Measurements from ENCODE around the gene HDAC3. TPM values are rescaled to one million over a fixed set of nuclear protein-coding genes. Genes with fewer than 3 reads are reported as not detected.
A peak's percentile ranks its signal among the peaks of the same experiment; 100 is the strongest.

HDAC3 gene
- total RNA-seq, 1 experiment from 2014 or later = 117 TPM

DNA sequence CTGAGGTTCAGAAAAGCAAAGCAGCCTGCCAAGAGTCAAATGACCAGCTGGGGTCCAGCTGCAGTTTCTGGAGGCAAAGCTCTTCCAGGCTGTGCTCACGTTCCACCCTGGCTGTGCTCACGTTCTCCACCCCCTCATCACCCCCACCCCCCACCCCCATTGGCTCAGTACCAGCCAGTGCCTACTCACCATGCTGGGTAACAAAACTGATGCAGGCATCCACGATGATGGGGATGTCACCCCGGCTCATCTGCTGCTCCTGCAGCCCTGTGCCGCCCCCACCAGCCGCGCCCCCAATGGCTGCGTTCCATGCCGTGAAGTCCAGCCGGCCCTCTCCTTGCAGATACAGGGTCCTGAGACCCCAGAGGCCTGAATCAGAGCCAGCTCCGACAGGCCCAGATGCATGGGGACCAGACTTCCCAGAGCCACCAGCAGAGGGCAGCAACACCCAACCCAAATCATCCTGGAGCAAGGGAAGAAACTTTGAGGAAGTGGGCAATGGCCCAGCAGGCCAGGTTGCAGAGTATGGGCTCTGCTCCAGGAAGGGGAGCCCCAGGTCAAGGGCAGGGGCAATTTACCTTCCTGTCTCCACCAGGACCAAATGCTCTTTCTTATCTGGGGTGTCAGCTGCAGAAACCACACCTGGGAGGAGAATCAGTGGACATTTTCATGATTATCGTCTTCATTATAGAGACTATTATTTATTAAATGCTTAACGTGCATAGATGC is 28.2 kb upstream of the HDAC3 start:
- in situ Hi-C loops (cut with HindIII; ENCODE audit: low sequenced_read_pairs) = no loop called here
- peak; percentile 74 for DNase-seq (ENCODE audit: low spot score)

DNA sequence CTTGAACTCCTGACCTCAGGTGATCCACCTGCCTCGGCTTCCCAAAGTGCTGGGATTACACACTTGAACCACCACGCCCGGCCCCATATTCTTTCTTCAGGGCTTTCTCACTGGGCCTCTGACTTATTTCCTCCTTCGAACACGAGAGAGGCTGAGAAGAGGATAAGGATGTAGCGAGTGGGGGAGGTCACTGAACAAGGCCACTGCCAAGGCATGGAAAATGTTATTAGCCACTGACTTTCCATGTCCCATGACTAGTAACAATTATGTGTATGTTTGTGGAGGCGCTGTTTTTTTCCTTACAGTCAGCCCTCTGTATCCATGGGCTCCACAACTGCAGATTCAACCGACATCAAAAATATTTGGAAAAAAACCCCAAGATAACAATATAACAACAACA is 26.9 kb upstream of the HDAC3 start:
- DNase-seq (ENCODE audit: low spot score) = no peak
- in situ Hi-C loops (cut with HindIII; ENCODE audit: low sequenced_read_pairs) = no loop called here

DNA sequence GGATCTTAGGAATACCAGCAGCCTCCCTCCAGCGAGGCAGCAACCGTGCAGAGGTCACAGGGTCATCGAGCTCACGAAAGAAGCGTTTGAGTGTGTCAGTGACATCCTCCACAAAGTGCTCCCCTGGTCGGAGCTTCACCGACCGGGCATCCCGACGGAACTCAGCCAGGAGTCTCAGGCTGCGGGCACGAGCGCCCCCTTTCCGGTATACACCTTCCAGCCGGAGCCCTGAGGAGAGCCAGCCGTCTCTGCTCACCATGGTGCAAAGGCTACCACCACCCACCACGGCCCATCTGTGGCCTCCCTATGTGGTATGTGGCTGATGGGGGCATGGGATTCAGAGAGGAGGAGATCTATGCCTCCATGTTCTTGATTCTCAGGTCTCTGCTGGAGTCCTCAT is 25.4 kb upstream of the HDAC3 start:
- DNase-seq (ENCODE audit: low spot score) = no peak
- in situ Hi-C loops (cut with HindIII; ENCODE audit: low sequenced_read_pairs) = no loop called here

DNA sequence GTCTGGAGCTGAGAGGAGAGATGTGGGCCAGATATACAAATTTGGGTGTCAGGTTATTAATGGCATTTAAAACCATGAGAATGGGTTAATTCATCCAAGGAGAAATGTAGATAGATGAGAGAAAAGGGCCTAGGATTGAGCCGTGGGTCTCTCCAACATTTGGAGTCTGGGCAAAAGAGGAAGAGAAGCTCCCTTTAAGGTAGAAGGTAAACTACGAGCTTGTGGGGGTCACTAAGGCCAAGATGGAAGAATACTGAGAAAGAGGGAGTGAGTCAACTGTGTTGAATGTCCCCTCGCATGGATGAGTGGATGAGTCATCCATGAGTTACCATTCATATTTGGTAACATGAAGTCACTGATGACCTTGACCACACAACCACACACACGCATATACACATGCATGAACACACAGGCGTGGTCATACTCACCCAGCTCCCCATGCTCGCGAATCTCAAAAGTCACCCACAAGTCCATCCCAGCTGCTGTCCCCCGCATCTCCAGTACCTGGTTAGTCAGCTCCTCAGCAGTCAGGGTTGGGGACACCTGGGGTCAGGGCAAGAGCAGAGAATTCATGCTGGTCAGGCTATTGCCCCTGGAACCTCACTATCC is 21.4 kb upstream of the HDAC3 start:
- no peak for DNase-seq (ENCODE audit: low spot score)

DNA sequence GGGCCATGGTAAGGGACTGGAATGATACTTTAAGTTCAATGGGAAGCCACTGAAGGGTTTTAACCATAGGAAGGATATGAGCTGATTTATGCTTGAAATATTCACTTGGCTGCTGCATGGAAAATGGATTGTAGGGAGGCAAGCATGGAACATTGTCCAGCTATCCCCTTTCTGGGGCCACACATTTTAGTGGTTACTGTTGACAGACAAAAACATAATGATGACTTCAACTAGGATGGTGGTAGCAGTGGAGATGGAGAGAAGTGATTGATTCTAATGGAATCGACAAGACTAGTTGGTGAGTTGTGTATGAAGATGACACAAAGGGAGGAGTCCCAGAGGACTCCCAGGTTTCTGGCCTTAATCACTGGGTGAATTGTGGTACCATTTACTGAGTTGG is 20.8 kb upstream of the HDAC3 start:
- in situ Hi-C loops (cut with HindIII; ENCODE audit: low sequenced_read_pairs) = no loop called here
- no peak for DNase-seq (ENCODE audit: low spot score)

More for the DNA sequence above, 21.4 kb upstream of the HDAC3 start:
- in situ Hi-C loops (cut with HindIII; ENCODE audit: low sequenced_read_pairs) = no loop called here

DNA sequence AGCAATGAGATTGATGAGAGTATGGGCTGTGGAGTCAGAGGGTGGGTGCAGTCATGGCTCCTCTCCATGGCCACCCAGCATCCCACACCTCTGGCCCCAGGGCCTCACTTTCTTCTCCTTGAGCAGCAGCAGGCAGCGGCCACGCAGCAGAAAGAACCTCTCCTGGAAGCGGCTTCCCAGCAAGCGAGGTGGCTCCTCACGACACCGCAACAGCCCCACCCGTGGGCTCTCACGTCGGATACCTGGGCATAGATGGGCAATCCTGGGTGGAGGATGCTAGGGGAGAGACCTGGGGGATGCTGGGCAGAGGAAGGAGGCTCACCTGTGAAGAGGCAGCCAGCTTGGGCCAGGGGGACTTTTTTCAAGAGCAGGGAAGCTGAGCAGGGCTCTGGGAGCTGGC is 19.7 kb upstream of the HDAC3 start:
- in situ Hi-C loops (cut with HindIII; ENCODE audit: low sequenced_read_pairs) = no loop called here
- no peak for DNase-seq (ENCODE audit: low spot score)

DNA sequence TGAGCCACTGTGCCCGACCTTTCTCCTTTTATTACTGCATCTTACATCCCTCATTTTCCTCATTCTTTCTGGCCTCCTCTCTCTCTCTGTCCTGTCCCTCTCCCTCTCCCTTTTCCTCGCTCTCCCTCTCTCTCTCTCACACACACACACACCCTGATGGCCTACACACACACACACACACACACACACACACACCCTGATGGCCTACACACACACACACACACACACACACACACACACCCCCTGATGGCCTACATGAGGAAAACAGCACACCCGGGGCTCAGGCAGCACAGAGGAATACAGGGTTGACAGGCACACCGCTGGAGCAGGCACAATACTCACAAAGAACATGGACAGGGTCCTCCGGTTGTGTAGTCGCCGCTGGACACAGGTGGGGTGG is 18.4 kb upstream of the HDAC3 start:
- in situ Hi-C loops (cut with HindIII; ENCODE audit: low sequenced_read_pairs) = no loop called here
- no peak for DNase-seq (ENCODE audit: low spot score)

DNA sequence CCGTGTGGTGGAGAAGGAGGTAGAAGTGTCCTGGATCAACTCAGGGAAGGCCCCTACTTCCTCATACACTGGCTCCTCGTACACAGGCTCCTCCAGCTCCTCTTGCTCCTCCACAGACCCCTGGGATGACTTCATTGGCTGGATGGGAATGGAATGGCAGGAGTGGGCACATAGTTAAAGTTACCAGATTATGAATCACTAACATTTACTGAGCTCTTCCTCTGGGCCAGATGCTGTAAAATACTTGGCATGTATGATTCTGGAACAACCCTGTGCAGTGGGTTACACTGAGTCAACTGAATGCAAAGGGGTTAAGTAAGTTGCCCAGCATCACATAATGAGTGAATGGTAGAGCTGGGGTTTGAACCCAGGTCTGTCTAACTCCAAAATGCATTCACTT is 17.6 kb upstream of the HDAC3 start:
- DNase-seq (ENCODE audit: low spot score) = no peak
- in situ Hi-C loops (cut with HindIII; ENCODE audit: low sequenced_read_pairs) = no loop called here

DNA sequence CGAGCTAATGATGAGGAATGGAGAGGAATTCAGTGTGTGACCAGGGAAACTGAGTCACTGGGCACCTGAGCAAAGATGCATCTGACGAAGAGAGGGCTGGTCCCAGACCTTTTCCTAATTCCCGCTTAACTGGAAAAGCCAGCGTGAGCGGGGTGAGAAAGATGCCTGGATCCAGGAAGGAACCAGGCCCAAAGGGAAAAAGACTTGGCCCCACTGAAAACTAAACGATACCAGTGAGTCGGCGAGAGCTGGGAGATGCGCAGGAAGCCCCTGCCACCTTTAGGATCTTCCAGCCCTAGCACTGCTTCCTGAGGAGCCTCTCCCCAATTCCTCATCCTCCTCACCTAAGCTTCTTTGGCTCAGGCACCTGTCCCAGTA is 15.1 kb upstream of the HDAC3 start:
- in situ Hi-C loops (cut with HindIII; ENCODE audit: low sequenced_read_pairs) = no loop called here
- no peak for DNase-seq (ENCODE audit: low spot score)

DNA sequence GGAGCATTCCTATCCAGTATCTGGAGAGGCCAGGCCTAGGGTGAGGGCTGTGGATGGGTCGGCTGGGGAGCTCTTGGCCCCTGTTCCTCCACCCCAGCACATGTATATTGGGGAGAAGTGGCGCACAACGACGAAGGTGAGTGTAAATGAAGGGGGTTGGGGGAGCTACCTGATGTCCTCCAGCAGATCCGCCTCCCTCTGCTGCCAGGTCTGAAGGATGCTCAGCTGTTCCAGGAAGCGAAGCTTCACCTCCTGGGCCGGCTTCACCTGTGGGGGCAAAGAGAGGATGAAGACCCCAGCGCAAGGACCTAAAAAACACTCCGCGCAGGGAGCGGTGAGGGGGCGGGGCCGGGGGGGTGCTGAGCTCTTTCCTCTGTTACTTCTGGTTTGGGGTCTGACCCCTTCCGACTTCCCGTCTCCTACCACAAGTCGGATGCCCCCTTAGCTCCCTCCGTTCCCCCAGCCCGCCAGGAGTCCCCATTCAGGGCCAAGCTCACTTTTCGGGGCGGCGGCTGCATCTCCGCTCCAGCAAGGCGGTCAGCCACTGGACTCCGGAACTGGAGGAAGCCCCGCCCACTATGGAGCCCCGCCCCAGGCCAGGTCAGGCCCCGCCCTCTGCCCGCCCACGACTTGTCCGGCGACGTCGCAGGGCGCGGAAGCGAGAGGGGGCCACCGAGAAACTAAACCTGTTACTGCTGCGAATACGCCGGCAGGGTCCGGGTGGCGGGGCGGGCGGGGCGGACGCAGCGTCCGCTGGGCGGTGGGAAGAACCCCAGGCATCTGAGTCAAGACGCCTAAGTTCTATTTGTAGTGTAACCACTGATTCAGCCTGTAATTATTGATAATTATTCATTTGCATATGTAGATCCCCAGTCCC is 14.4 kb upstream of the HDAC3 start, which contains the start of gene FCHSD1:
Gene FCHSD1 (minus strand): TSS at position 568 of the 877 bp plus-strand sequence. CDS start 50 bp downstream, at position 518.
- in situ Hi-C loops (cut with HindIII; ENCODE audit: low sequenced_read_pairs) = no loop called here
- peak; percentile 32 for DNase-seq (ENCODE audit: low spot score)

DNA sequence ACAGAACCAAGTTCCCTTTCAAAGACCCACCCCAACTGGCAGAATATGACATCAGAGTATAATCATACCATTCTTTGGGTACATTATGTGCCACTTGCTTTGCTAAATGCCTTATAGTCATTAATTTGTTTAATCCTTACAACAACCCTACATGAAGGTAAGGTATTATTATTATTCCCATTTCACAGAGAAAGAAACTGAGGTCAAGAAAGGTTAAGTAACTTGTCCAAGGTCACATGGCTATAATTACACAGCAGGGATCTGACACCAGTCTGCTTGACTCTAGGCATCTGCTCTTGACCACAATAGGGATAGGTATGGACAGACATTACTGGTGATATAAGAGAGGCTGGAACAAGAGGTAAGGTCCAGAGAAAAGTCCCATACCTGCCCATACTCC is 13.3 kb upstream of the HDAC3 start:
- DNase-seq (ENCODE audit: low spot score) = no peak
- in situ Hi-C loops (cut with HindIII; ENCODE audit: low sequenced_read_pairs) = no loop called here

DNA sequence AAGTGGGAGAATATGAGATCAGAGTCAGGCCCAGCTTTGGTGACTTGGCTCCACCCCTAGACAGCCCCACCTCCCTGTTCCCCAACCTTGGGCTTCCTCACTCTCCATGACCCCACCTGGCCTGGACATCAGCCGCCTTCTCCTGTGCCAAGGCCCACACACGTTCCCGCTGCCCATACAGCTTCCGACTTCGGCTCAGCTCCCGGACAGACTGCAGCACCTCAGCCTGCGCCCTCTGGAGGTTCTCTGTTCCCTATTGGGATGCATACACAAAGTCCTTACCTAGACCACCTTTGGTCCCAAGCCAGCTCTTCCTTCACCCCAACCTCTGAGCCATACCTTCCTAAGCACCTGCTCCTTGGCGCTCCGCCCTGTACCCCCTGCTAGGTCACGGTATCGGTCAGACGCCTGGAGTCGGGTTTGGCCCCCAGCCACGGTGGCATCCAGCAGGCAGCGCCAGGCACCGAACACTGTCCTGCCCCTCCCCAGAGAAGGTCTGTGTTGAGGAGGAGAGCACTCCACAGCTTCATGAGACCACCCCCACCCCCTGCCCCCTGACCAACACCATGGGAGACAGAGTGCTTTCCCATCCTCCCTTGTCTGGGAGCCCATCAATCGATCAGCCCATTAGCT is 12.5 kb upstream of the HDAC3 start:
- no peak for DNase-seq (ENCODE audit: low spot score)
- in situ Hi-C loops (cut with HindIII; ENCODE audit: low sequenced_read_pairs) = no loop called here

DNA sequence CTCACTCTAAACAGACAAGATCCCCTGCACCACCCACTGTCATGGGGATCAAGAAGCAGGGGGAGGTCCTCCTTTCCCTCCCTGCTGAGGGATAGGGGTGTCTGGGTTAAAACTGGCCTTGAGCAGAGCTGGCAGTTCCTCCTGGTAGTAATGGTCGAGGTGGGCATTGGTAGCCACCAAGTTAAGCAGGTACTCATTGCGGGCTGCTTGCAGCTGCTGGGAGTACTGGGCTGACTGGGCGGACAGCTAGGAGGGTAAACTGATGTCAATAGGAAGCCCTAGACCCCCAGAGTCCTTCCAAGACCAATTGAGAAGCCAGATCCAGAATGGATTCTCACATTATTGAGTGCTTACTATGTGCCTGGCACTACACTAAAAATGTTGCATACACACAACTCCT is 11.2 kb upstream of the HDAC3 start:
- in situ Hi-C loops (cut with HindIII; ENCODE audit: low sequenced_read_pairs) = no loop called here
- DNase-seq (ENCODE audit: low spot score) = no peak

DNA sequence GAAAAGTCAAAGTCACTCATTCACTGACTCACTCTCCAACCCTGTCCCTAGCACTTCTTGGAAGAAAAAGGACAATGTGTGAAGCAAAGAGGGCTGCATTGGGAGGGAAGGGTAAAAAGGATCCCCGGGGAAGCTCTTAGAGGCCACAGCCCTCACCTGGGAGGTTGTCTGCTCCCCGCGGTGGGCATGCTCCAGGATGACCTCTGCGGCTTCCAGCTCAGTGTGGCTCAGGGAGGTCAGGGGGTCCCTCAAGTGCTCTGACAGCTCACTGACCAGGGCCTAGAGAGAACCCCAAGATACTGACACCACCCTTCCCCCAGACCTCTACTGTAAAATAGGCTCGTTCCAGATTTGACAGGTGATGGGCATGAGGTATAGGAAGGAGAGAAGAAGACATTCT is 10.6 kb upstream of the HDAC3 start:
- no peak for DNase-seq (ENCODE audit: low spot score)
- in situ Hi-C loops (cut with HindIII; ENCODE audit: low sequenced_read_pairs) = no loop called here

DNA sequence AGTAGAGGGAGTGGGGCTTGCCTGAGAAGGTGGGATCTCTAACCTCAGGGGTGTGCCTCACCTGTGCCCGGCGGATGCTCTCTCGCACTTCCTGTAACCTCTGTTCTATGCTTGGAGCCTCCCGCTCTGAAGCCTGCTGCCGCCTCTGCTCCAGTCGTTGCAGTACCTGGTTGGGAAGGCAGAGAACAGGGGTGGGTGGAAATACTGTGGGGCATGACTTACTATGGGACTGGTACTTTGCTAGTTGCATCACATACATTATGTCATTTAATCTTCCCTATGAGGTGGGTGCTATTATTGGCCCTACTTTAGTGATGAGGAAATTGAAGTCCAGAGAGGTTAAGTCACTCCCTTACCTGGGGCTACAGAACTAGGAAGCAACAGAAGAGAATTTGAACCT is 9.4 kb upstream of the HDAC3 start:
- DNase-seq (ENCODE audit: low spot score) = no peak
- in situ Hi-C loops (cut with HindIII; ENCODE audit: low sequenced_read_pairs) = no loop called here

DNA sequence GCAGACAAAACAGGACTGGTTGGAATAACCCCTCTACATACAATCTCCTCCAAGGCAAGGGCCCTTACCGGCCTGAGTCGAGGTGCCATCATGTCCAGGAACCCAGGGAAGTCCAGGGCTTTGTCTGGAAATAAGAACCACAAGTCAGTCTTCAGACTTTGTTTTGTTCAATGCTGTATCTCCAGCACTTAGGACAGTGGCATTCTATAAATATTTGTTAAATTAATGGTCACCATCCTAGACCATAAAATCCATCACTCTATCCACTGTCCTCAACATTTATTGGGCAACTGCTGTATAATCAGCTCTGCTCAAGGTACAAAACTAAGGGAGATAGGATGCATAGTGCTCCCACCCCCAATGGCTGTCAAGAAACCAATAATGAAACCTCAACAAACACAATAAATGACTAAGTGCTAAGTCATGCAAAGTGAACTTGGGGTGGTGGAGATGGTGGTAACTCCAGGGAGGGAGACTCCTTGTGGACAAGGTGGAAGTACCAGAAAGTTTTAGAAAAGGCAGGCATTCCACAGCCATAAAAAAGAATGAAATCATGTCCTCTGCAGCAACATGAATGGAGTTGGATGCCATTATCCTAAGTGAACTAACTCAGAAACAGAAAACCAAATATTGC is 5.1 kb upstream of the HDAC3 start:
- no peak for DNase-seq (ENCODE audit: low spot score)
- in situ Hi-C loops (cut with HindIII; ENCODE audit: low sequenced_read_pairs) = no loop called here

DNA sequence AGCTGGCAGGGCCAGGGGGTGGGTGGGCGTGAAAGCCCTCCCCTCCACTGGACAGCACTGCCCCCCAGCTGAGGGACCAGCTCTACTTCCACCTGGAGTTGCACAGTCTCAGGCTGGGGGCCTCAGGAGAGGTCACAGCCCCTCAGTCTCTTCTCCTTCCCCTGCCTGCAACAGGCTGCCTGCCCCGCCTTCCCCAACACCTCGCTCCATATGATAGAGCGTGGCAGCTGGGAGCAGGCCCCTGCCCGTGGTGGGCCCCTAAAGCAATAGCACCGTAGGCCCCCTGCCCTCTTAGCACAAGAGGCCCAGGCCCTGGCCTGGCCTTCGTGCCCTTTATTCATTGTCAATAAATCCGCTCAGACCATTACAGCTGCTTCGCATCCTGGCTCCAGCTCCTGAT is 4.0 kb upstream of the HDAC3 start:
- no peak for DNase-seq (ENCODE audit: low spot score)
- in situ Hi-C loops (cut with HindIII; ENCODE audit: low sequenced_read_pairs) = no loop called here

DNA sequence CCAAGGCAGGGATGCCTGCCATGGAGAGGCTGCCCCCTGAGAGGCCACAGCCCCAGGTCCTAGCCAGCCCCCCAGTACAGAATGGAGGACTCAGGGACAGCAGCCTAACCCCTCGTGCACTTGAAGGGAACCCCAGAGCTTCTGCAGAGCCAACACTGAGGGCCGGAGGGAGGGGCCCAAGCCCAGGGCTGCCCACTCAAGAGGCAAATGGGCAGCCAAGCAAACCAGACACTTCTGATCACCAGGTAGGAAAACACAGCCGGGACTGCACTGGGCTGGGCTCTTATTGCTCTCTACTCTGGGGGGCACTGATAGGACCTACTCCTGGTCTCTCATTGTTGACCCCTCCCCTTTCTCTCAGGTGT is 3.4 kb upstream of the HDAC3 start:
- in situ Hi-C loops (cut with HindIII; ENCODE audit: low sequenced_read_pairs) = no loop called here
- no peak for DNase-seq (ENCODE audit: low spot score)

DNA sequence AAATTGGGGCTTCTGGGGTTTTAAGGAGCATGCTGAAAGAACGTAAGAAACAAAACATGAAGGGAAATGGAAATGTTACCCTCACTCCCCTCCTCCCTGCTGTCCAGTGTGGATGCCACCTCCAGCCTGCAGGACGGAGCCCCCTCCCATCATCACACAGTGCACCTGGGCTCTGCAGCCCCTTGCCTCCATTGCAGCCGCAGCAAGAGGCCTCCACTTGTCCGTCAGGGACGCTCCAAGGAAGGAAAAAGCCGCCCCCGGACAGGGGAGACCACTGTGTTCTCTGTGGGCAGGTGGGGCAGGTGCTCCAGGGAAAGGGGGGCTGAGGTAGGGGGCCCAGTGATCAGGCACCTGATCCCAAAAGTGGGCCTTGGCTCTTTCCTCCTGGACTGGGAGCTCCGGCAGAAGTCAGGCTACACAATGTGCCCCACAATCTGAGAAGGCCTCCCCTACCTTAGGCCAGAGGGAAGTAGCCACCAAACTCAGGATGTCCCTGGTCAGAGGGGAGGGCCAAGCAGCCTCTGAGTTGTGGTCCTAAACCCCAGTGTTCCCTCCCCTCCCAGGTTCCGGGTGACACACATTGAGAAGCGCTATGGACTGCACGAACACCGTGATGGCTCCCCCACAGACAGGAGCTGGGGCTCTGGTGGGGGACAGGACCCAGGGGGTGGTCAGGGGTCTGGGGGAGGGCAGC is 2.9 kb upstream of the HDAC3 start:
- in situ Hi-C loops (cut with HindIII; ENCODE audit: low sequenced_read_pairs) = no loop called here
- DNase-seq (ENCODE audit: low spot score) = no peak
